ENCODE measurements around the gene TBL1XR1.

The TBL1XR1 gene

DNA sequence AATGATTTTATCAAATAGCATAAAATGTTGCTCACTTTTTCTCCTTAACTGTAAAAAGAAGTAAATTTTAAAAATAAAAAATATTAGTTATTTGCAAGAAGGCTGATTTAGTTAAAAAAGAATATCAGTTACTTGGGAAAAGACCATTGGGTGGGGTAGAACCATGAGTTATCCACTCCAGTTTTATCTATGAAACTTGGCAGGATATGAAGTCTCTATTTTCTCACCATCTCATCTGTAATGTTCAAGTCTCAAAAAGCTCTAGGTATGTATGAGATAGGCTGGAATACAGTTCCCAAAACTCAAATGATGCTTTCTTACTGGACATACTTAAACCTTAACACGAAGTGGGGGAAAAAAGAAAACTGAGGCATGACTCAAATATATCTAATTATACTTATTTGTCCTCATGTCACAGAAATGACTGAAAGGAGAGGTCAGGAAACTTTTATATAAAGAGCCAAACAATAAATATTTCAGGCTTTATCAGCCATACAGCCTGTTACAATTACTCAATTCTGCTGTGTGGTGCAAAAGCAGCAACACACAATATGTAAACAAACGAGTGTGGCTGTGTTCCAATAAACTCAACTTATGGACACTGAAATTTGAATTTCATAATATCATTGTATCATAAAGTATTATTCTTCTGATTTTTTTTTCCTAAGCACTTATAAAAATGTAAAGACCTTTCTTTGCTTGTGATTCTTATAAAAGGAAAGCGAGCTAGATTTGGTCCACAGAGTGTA lies 131.8 kb downstream of the TBL1XR1 start:
- DNase-seq (ENCODE audit: low spot score): no peak

GRCh38 chr3:177062052-177062732 lies 135.1 kb downstream of the TBL1XR1 start:
- no peak for DNase-seq (ENCODE audit: low spot score)

GRCh38 chr3:177061369-177061768 lies 135.9 kb downstream of the TBL1XR1 start:
- peak; percentile 31 for DNase-seq (ENCODE audit: low spot score)

DNA sequence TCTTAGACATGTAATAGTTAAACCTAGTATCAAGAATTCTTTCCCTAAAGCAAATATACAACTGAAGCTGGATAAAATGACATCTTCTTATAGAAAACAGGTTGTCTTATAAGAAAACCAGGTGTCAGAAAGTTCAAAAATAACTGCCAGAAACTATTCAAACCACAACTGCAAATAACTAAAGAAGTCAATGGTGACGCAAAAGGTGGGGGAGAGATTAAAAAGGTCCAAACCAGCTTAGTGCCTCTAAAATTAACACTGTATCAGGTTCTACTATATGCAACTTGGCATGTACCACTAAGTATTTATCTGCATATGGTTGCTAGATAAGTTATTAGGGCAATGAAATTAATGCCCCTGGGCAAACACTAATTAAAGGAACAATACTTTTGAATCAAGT lies 136.8 kb downstream of the TBL1XR1 start:
- no peak for DNase-seq (ENCODE audit: low spot score)

GRCh38 chr3:177058648-177059047 lies 138.6 kb downstream of the TBL1XR1 start:
- peak; percentile 53 for DNase-seq (ENCODE audit: low spot score)

DNA sequence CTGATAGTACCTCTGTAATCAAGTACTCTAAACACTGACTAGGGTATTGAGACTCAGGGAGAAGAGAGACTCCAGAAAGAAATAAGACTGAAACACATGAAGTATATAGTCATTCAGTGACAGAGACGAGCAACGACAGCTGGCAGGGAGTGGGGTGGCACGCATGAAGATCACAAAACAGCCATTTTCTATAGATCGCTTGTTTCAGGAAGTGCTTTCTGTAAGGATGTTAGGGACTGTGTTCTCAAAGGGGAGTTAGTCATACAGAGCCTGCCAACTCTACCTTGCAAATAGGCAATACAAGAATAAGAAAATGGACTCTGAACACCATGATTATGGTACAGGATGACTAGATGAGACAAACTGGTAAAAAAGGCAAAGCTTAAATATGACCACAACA lies 139.5 kb downstream of the TBL1XR1 start:
- DNase-seq (ENCODE audit: low spot score): peak; percentile 43

GRCh38 chr3:177056927-177057326 lies 140.4 kb downstream of the TBL1XR1 start:
- DNase-seq (ENCODE audit: low spot score): no peak

GRCh38 chr3:177055605-177056571 lies 141.4 kb downstream of the TBL1XR1 start:
- DNase-seq (ENCODE audit: low spot score): no peak

GRCh38 chr3:177053107-177053506 lies 144.2 kb downstream of the TBL1XR1 start:
- DNase-seq (ENCODE audit: low spot score): no peak

DNA sequence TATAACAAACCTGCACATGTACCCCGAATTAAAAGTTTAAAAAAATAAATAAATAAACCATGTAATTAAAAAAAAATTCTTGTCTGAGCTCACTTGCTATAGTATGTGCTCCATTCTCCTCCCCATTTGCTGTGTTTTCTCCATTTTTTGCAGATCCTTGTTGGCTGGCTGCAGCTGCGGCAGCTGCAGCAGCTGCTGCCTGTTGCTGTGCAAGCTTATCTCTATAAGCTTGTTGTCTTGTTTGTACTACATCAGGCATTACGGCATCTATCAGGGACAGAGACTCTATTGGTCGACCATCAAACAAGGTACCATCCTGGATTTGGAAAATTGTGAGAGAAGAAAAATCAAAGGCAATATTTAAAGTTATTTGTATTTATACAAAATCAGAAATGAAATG lies 145.9 kb downstream of the TBL1XR1 start:
- DNase-seq (ENCODE audit: low spot score): peak; percentile 83

GRCh38 chr3:177050501-177051237 lies 146.6 kb downstream of the TBL1XR1 start:
- peak; percentile 86 for DNase-seq (ENCODE audit: low spot score)

DNA sequence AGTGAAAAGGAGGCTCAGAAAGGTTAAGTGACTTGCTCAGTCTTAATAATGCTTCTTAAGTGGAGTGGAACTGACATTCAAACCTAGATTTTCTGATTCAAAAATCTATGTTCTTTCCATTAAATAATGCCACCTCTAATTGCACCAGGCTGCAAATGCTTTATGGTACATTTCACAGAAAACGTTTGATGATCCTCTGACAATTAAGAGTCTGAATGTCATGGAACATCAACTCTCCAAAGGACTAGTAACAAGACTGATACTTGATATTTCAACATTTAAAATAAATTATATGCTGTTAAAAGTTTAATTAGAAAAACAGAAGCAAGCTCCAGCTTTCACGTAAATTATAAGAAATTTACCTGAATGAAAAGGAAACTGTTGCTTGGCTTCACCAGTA lies 151.5 kb downstream of the TBL1XR1 start:
- DNase-seq (ENCODE audit: low spot score): no peak

DNA sequence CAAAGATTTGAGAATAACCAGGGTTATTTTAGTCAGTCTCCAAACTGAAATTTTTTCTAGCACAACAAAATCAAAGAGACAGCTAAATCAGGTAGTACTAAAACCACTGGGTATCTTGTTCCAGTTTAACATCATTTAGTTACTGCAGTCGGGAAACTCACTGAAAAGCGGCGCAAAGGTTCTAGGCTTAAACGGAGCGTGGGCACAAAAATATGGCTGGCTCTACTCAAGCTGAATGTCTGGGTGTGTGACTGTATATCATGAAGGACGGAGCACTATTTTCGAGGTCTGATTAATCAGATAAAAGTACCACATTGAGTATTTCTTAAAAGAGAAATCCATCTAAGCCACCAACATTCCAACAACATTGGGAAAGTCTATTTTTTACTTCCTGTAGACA lies 152.1 kb downstream of the TBL1XR1 start:
- no peak for DNase-seq (ENCODE audit: low spot score)

DNA sequence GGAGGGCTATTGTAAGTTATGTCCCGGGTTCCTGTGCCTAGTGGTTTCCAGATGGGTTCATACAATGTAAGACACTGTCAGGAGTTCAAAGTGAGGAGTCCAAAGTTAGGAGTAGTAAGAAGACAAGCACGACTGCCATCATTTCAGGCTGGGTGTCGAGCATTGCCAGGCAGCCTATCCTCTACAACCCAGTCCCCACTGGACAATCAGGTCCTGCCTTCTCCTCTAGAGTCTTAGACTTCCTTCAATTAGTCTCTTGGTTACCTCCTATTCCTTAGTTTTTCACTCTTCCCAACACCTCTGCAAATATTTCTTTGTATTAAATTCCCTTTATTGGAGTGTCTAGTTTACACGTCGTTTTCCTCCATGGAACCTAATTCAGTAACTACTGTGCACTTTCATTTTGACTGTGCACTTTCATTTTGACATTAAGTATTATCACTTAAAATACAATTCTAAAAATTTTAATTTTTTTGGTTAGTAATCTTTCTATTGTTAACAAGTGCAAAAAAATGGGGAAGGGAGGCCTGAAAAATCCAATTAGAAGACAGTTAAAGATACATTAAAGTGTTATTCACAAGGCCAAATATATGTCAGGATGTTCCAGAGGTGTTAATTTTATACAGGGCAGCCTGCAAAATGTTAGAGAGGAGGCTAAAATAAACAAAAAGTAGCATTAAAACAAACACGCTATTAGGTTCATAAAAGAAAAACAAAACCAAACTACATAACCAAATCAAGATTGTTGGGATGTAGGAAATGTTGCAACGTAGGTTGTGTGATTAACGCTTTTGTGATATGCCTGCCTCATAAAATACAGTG lies 155.3 kb downstream of the TBL1XR1 start:
- DNase-seq (ENCODE audit: low spot score): no peak

DNA sequence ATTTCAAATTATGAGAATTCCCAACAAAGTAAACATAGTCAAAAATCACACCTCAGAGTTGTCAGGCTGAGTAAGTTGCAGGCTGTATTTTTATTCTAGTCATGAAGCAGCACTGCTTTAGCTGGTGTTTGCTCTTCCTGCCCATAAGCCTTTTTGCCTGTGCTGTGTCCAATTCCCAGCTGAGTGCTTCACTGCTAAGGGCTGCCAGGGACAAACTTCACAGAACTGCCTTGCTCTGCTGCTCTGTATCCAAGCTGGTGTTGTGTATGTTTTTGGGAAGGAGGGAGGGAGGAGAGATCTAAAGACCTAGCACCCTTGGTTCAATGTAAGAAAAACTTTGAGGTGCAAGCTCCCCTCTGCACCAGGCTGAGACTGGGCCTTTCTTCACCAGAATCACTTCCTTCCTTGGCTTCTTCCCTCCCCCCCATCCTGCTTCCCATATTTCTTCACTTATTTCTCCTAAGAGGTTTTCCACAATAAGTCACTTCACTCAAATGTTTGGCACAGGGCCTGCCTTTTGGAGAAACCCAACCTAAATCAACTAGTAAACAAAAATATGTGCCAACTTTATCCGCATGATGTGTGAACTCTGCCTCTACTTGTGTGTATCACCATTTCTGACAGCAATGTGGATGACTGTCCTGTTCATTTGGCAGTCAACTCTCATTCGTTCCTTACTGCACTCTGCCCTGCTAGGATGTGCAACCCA lies 156.1 kb downstream of the TBL1XR1 start:
- peak; percentile 66 for DNase-seq (ENCODE audit: low spot score)

DNA sequence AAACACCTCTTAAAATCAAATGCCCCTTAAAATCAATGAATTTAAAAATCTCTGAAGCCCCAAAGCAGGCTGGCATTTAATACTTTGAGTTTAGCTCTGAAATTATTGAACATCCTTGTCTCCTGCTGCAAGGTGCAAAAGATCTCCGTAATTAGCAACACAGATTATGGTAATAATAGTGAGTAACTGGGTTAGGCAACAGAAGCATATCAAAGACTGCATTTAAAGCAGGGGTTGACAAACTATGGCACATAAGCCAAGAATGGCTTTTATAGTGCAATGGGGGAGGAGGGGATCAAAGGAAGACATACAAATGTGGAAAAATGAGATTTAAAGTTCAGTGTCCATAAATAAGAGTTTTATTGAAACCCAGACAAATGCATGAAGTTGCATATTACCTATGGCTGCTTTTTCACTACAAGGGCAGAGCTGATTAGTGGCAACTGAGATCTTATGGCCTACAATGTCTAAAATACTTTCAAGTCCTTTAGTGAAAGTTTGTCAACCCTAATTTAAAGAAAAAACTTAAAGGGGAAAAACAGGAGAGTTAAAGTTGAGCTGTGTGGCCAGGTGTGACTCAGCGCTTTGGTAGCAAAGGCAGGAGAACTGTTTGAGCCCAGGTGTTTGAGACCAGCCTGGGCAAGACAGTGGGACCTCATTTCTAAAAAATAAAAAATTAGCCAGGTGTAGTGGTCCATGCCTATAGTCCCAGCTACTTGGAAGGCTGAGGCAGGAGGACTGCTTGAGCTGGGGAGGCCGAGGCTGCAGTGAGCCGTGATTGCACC lies 157.6 kb downstream of the TBL1XR1 start:
- no peak for DNase-seq (ENCODE audit: low spot score)

DNA sequence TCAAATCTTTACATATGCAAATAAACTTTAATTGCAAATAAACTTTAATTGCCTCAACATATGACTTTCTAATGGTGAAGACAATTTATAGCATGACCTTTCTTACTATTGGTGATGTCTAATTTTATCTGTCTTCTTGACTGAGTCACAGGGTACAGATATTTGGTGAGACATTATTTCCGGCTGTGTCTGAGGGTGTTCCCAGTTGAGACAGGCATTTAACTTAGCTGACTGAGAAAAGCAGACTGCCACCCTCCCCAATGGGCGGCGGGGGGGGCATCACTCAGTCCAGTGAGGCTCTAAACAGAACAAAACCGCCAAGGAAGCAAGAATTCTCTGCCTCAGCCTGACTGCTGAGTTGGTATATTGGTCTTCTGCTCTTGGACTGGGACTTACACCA lies 160.0 kb downstream of the TBL1XR1 start:
- DNase-seq (ENCODE audit: low spot score): no peak

GRCh38 chr3:177035676-177036075 lies 161.6 kb downstream of the TBL1XR1 start:
- no peak for DNase-seq (ENCODE audit: low spot score)

- no peak for DNase-seq (ENCODE audit: low spot score)
Measured at GRCh38 chr3:177034832-177035475, 162.3 kb downstream of the TBL1XR1 start.

All from pons (tissue), 1 donor.